Thymus (tissue), 14 donors: ENCODE measurements around the gene SERPINA4. TPM values are rescaled to one million over a fixed set of nuclear protein-coding genes. Genes with fewer than 3 reads are reported as not detected.

ENCODE experiments used
- DNase-seq, 9 donors: peaks; one replicate each; pipeline ENCODE4 v3.0.0-alpha.2; 2013; ENCODE audit warnings: low spot score in 9 of 9, low read depth in 6 of 9, missing footprints in 1 of 9
- H3K27ac ChIP-seq, 2 donors: one replicate each; pipeline ENCODE4 v1.5.1; 2013; ENCODE audit warnings: control low read depth in 1 of 2, low read depth in 1 of 2, low read length in 1 of 2, mild to moderate bottlenecking in 1 of 2, moderate library complexity in 1 of 2
- H3K27me3 ChIP-seq, 2 donors: one replicate each; pipeline ENCODE4 v1.5.1; 2013; ENCODE audit warnings: low read length in 1 of 2; ENCODE audit not compliant: control insufficient read depth in 2 of 2, insufficient read depth in 1 of 2
- H3K36me3 ChIP-seq, 2 donors: one replicate each; pipeline ENCODE4 v1.5.1; 2013; ENCODE audit warnings: low read length in 1 of 2, mild to moderate bottlenecking in 1 of 2, moderate library complexity in 1 of 2; ENCODE audit not compliant: control insufficient read depth in 2 of 2, insufficient read depth in 2 of 2
- H3K4me1 ChIP-seq, 2 donors: one replicate each; pipeline ENCODE4 v1.5.1; 2013; ENCODE audit warnings: low read length in 2 of 2; ENCODE audit not compliant: control insufficient read depth in 2 of 2, insufficient read depth in 2 of 2
- H3K4me3 ChIP-seq, 2 donors: one replicate each; pipeline ENCODE4 v1.5.1; 2013; ENCODE audit warnings: low read length in 2 of 2, control low read depth in 1 of 2, mild to moderate bottlenecking in 1 of 2
- H3K9me3 ChIP-seq, 2 donors: one replicate each; pipeline ENCODE4 v1.5.1; 2013; ENCODE audit warnings: low read length in 1 of 2, mild to moderate bottlenecking in 1 of 2; ENCODE audit not compliant: control insufficient read depth in 2 of 2, insufficient read depth in 1 of 2
- WGBS: extraction: QIAGEN DNeasy Blood & Tissue Kit; methylation state at CpG from one replicate; pipeline ENCODE4 v1.1.7; 2013; 5-methylcytosine and 5-hydroxymethylcytosine counted together
- long read RNA-seq, 10 donors: transcript quantifications; one replicate each; lab custom pipeline, GENCODE V29; 2026
- polyA plus RNA-seq: library from polyadenylated mRNA; stranded (reverse); fragments of 200-250 nt; gene quantifications from one replicate; pipeline ENCODE4 v1.2.3, GENCODE V29; 2013
- total RNA-seq: library from RNA; stranded (reverse); fragments of 120-200 nt; gene quantifications from one replicate; pipeline ENCODE4 v1.2.4, GENCODE V29; 2013
- donor health status: healthy.

The SERPINA4 gene
- 0.52 TPM for total RNA-seq
- 0.41 TPM for polyA plus RNA-seq
- long read RNA-seq, donor 1: 0 reads
- long read RNA-seq, donor 2: 0 reads
- long read RNA-seq, donor 3: 0 reads
- long read RNA-seq, donor 4: 0 reads
- long read RNA-seq, donor 5: 0 reads
- long read RNA-seq, donor 6: 0 reads
- long read RNA-seq, donor 7: 0 reads
- long read RNA-seq, donor 8: 0 reads
- long read RNA-seq, donor 9, partial matches to known transcripts: 0 of 1 reads
- long read RNA-seq, donor 9, other reads (novel, unspliced or antisense): 0 of 1 reads
- long read RNA-seq, donor 10: 0 reads

GRCh38 chr14:94560751-94561655 lies at the start of gene SERPINA4:
Gene SERPINA4, plus strand, starts transcription at chr14:94561442. Its CDS starts 2,041 bp downstream, at chr14:94563483.
- Histone ChIP-seq H3K36me3 (no peaks in the 10 kb centered on the region), H3K4me3 (no peak within 1 kb of the TSS), H3K4me1 (no peaks in the 10 kb centered on the region), H3K9me3 (no peaks in the 10 kb centered on the region), H3K27ac (no peak within 1 kb of the TSS), H3K27me3 (no peaks in the 10 kb centered on the region)
- no peak for DNase-seq
- 93% methylated on average over 11 of the region's 11 CpGs for WGBS

GRCh38 chr14:94514351-94514750 lies 46.9 kb upstream of the SERPINA4 start:
- H3K27me3 ChIP-seq: no peaks in the 10 kb centered on the region
- H3K9me3 ChIP-seq: no peaks in the 10 kb centered on the region
- H3K27ac ChIP-seq: no peak overlapping the region
- peaks cover 0 to 2% of the 10 kb centered on the region in 2 donors for H3K4me1 ChIP-seq
- H3K4me3 ChIP-seq: no peak overlapping the region
- no peak for DNase-seq
- WGBS: 72% methylated on average over 7 of the region's 7 CpGs
- H3K36me3 ChIP-seq: no peaks in the 10 kb centered on the region

GRCh38 chr14:94515426-94515825 lies 45.8 kb upstream of the SERPINA4 start:
- no peaks in the 10 kb centered on the region for H3K36me3 ChIP-seq
- WGBS: 94% methylated on average over 9 of the region's 9 CpGs
- no peaks in the 10 kb centered on the region for H3K27me3 ChIP-seq
- no peak overlapping the region for H3K4me3 ChIP-seq
- no peak for DNase-seq
- H3K9me3 ChIP-seq: no peaks in the 10 kb centered on the region
- peaks cover 0 to 2% of the 10 kb centered on the region in 2 donors for H3K4me1 ChIP-seq
- no peak overlapping the region for H3K27ac ChIP-seq

GRCh38 chr14:94515856-94516255 lies 45.4 kb upstream of the SERPINA4 start:
- Histone ChIP-seq H3K27me3 (no peaks in the 10 kb centered on the region), H3K9me3 (no peaks in the 10 kb centered on the region), H3K27ac (no peak overlapping the region), H3K4me3 (no peak overlapping the region), H3K36me3 (no peaks in the 10 kb centered on the region), H3K4me1 (peaks cover 0 to 2% of the 10 kb centered on the region in 2 donors)
- DNase-seq: no peak
- 94% methylated on average over 6 of the region's 6 CpGs for WGBS

GRCh38 chr14:94517248-94517640 lies 44.0 kb upstream of the SERPINA4 start:
- WGBS: 79% methylated on average over 10 of the region's 10 CpGs
- Histone ChIP-seq H3K36me3 (no peaks in the 10 kb centered on the region), H3K9me3 (no peaks in the 10 kb centered on the region), H3K27me3 (no peaks in the 10 kb centered on the region), H3K27ac (no peak overlapping the region), H3K4me3 (no peak overlapping the region), H3K4me1 (peaks cover 0 to 2% of the 10 kb centered on the region in 2 donors)
- DNase-seq: no peak

- H3K36me3 ChIP-seq: no peaks in the 10 kb centered on the region
- H3K4me3 ChIP-seq: no peak overlapping the region
- H3K27me3 ChIP-seq: no peaks in the 10 kb centered on the region
- WGBS: 51% methylated on average over 7 of the region's 7 CpGs
- no peaks in the 10 kb centered on the region for H3K9me3 ChIP-seq
- peaks cover 0 to 2% of the 10 kb centered on the region in 2 donors for H3K4me1 ChIP-seq
- no peak for DNase-seq
- no peak overlapping the region for H3K27ac ChIP-seq
Observed at GRCh38 chr14:94517641-94518257, 43.5 kb upstream of the SERPINA4 start.

- Histone ChIP-seq H3K27me3 (no peaks in the 10 kb centered on the region), H3K4me3 (no peak overlapping the region), H3K27ac (no peak overlapping the region), H3K4me1 (peaks cover 0 to 2% of the 10 kb centered on the region in 2 donors), H3K9me3 (no peaks in the 10 kb centered on the region), H3K36me3 (no peaks in the 10 kb centered on the region)
- WGBS: 62% methylated on average over 5 of the region's 5 CpGs
- no peak for DNase-seq
Observed at GRCh38 chr14:94521375-94522114, 39.7 kb upstream of the SERPINA4 start.

GRCh38 chr14:94522115-94522724 lies 39.0 kb upstream of the SERPINA4 start:
- H3K27me3 ChIP-seq: no peaks in the 10 kb centered on the region
- no peak overlapping the region for H3K4me3 ChIP-seq
- peaks cover 0 to 2% of the 10 kb centered on the region in 2 donors for H3K4me1 ChIP-seq
- no peak for DNase-seq
- no peak overlapping the region for H3K27ac ChIP-seq
- 92% methylated on average over 7 of the region's 7 CpGs for WGBS
- H3K36me3 ChIP-seq: no peaks in the 10 kb centered on the region
- H3K9me3 ChIP-seq: no peaks in the 10 kb centered on the region
